HepG2 (cell line): ENCODE data around the gene SLFN14. TPM values are rescaled to one million over a fixed set of nuclear protein-coding genes. Genes with fewer than 3 reads are reported as not detected.

Source experiments
- ATAC-seq: fragments of 200-7000 bp; cut with Tn5 transposase; 3 replicates; pipeline ENCODE4 v1.9.1; 2020; ENCODE audit warnings: mild to moderate bottlenecking, moderate library complexity
- BruUV-seq: library from RNA; stranded (reverse); fragments of 400-500 nt; replicated peaks from 2 replicates; lab custom pipeline; 2021; lab: Mats Ljungman, UMichigan
- CTCF ChIA-PET: fragments of 300-600 bp; formaldehyde crosslinking; extraction: SDS; loops from one replicate; lab custom pipeline; 2021; ENCODE audit warnings: low total read pairs, inconsistent platforms, low intra/inter-chr PET ratio; lab: Yijun Ruan, JAX
- POLR2A ChIA-PET: fragments of 350-600 bp; sonication (Branson Sonifier 250); formaldehyde crosslinking; loops from one replicate; lab custom pipeline; 2020; ENCODE audit warnings: antibody characterized with exemption, inconsistent platforms; lab: Yijun Ruan, JAX
- DNase-seq: peaks from one replicate; pipeline ENCODE4 v3.0.0-alpha.2; 2015; ENCODE audit warnings: low spot score
- FAIRE-seq: peaks from 3 replicates; lab custom pipeline; 2011; peaks lifted over from hg19 to GRCh38; lab: Jason Lieb, UNC
- H2AFZ ChIP-seq: one replicate; pipeline ENCODE4 v1.6.1; 2011; ENCODE audit warnings: low read length, inconsistent platforms
- H3K27ac ChIP-seq: fragments of 300-600 bp; 3 replicates; pipeline ENCODE4 v1.8.0; 2011; ENCODE audit warnings: mixed run types, mild to moderate bottlenecking, mixed read lengths, low read length, inconsistent platforms; ENCODE audit not compliant: insufficient read depth; ENCODE audit errors: extremely low read length
- H3K27me3 ChIP-seq, 2 experiments: fragments of 200-600 bp in 1 of 2; 2 replicates in 1 of 2; 3 replicates in 1 of 2; pipeline versions ENCODE4 v1.6.0 to v1.8.0; 2011; ENCODE audit warnings: low read length in 2 of 2, mild to moderate bottlenecking in 2 of 2, moderate library complexity in 2 of 2, inconsistent platforms in 1 of 2; ENCODE audit not compliant: insufficient read depth in 2 of 2, control insufficient read depth in 1 of 2
- H3K36me3 ChIP-seq, 2 experiments: fragments of 200-600 bp in 1 of 2; replicated peaks in 1 of 2; 2 replicates in 1 of 2; 3 replicates in 1 of 2; pipeline versions ENCODE4 v1.5.1 to v1.8.0; 2011; ENCODE audit warnings: low read length in 2 of 2, inconsistent platforms in 1 of 2; ENCODE audit not compliant: insufficient read depth in 2 of 2, control insufficient read depth in 1 of 2
- H3K4me1 ChIP-seq: 2 replicates; pipeline ENCODE4 v1.5.1; 2012; ENCODE audit warnings: low read length, inconsistent platforms; ENCODE audit not compliant: insufficient read depth
- H3K4me2 ChIP-seq: 2 replicates; pipeline ENCODE4 v1.6.0; 2011; ENCODE audit warnings: low read depth, low read length, inconsistent platforms
- H3K4me3 ChIP-seq, 3 experiments: fragments of 200-600 bp in 1 of 3; sonication (generic), shearing (Covaris generic) in 1 of 3; replicated peaks in 1 of 3; 2 replicates each; pipeline ENCODE4 v1.5.1; 2011 to 2016; ENCODE audit warnings: low read length in 3 of 3, inconsistent platforms in 2 of 3, low read depth in 2 of 3, mild to moderate bottlenecking in 2 of 3, control low read depth in 1 of 3, mixed read lengths in 1 of 3; ENCODE audit not compliant: insufficient read depth in 1 of 3
- H3K79me2 ChIP-seq: one replicate; pipeline ENCODE4 v1.6.1; 2011; ENCODE audit warnings: low read length, inconsistent platforms; ENCODE audit not compliant: insufficient read depth
- H3K9ac ChIP-seq: 2 replicates; pipeline ENCODE4 v1.6.0; 2011; ENCODE audit warnings: mild to moderate bottlenecking, low read depth, low read length, inconsistent platforms; ENCODE audit not compliant: insufficient read depth
- H3K9me3 ChIP-seq: 2 replicates; pipeline ENCODE4 v1.5.1; 2012; ENCODE audit warnings: mild to moderate bottlenecking, low read length
- H4K20me1 ChIP-seq: 2 replicates; pipeline ENCODE4 v1.6.0; 2011; ENCODE audit warnings: inconsistent platforms, mild to moderate bottlenecking, low read length, moderate library complexity; ENCODE audit not compliant: insufficient read depth
- EHMT2 ChIP-seq: fragments of 200-600 bp; sonication (generic); IDR thresholded peaks from 2 replicates; pipeline ENCODE4 v1.7.0; 2017; ENCODE audit warnings: antibody characterized with exemption, low read depth, low read length, borderline replicate concordance
- HIVEP1 ChIP-seq: sonication (generic); formaldehyde crosslinking; IDR thresholded peaks from 2 replicates; pipeline ENCODE4 v1.4.0; 2020; ENCODE audit warnings: mild to moderate bottlenecking, missing genetic modification reagents
- HNF4G ChIP-seq, 2 experiments: sonication (generic) in 1 of 2; formaldehyde crosslinking in 1 of 2; IDR thresholded peaks; 2 replicates each; pipeline versions ENCODE4 v1.4.0 to v1.6.1; 2011 to 2020; ENCODE audit warnings: borderline replicate concordance in 2 of 2, low read depth in 2 of 2, mild to moderate bottlenecking in 2 of 2, low read length in 1 of 2, missing genetic modification reagents in 1 of 2, moderate library complexity in 1 of 2
- NFKBIZ ChIP-seq: IDR thresholded peaks from 2 replicates; pipeline ENCODE4 v1.6.1; 2018; ENCODE audit warnings: missing genetic modification reagents, missing compliant biosample characterization
- PAWR ChIP-seq: sonication (generic); formaldehyde crosslinking; IDR thresholded peaks from 2 replicates; pipeline ENCODE4 v1.4.0; 2020; ENCODE audit warnings: missing genetic modification reagents, mild to moderate bottlenecking, borderline replicate concordance
- PITX1 ChIP-seq: sonication (generic); formaldehyde crosslinking; IDR thresholded peaks from 2 replicates; pipeline ENCODE4 v1.5.1; 2020; ENCODE audit warnings: mild to moderate bottlenecking, missing genetic modification reagents
- RBM22 ChIP-seq: fragments of 200-400 bp; formaldehyde crosslinking; optimal IDR thresholded peaks from 2 replicates; pipeline ENCODE3; 2017; ENCODE audit warnings: mild to moderate bottlenecking, low read length, moderate library complexity
- SMAD1 ChIP-seq: sonication (generic); formaldehyde crosslinking; IDR thresholded peaks from 2 replicates; pipeline ENCODE4 v1.4.0; 2020; ENCODE audit warnings: missing genetic modification reagents, low read depth, mild to moderate bottlenecking, borderline replicate concordance
- ZNF207 ChIP-seq: fragments of 450-650 bp; IDR thresholded peaks from 2 replicates; pipeline ENCODE4 v1.6.1; 2016; ENCODE audit warnings: antibody characterized with exemption, borderline replicate concordance
- ZNF329 ChIP-seq: sonication (generic); formaldehyde crosslinking; IDR thresholded peaks from 2 replicates; pipeline ENCODE4 v1.9.0; 2021; ENCODE audit warnings: low read depth, mild to moderate bottlenecking, missing genetic modification reagents
- ZNF367 ChIP-seq: sonication (generic); formaldehyde crosslinking; IDR thresholded peaks from 2 replicates; pipeline ENCODE4 v1.4.0; 2020; ENCODE audit warnings: missing genetic modification reagents, borderline replicate concordance
- ZNF432 ChIP-seq: sonication (generic); formaldehyde crosslinking; IDR thresholded peaks from 2 replicates; pipeline ENCODE4 v1.5.0; 2020; ENCODE audit warnings: missing genetic modification reagents, mild to moderate bottlenecking, borderline replicate concordance
- ZNF589 ChIP-seq: sonication (generic); formaldehyde crosslinking; conservative IDR thresholded peaks from 2 replicates; pipeline ENCODE4 v1.8.0; 2022; ENCODE audit warnings: mild to moderate bottlenecking, moderate library complexity, missing genetic modification reagents
- ZNF7 ChIP-seq: IDR thresholded peaks from 2 replicates; pipeline ENCODE4 v1.6.1; 2016; ENCODE audit warnings: missing biosample characterization, missing genetic modification reagents
- ZNF773 ChIP-seq: sonication (generic); formaldehyde crosslinking; IDR thresholded peaks from 2 replicates; pipeline ENCODE4 v1.4.0; 2020; ENCODE audit warnings: missing genetic modification reagents, borderline replicate concordance
- ZNF776 ChIP-seq: sonication (generic); formaldehyde crosslinking; IDR thresholded peaks from 2 replicates; pipeline ENCODE4 v1.4.0; 2020; ENCODE audit warnings: mild to moderate bottlenecking, missing genetic modification reagents
- ZNF777 ChIP-seq: sonication (generic); formaldehyde crosslinking; IDR thresholded peaks from 2 replicates; pipeline ENCODE4 v1.4.0; 2020; ENCODE audit warnings: missing genetic modification reagents
- ZNF83 ChIP-seq: sonication (generic); formaldehyde crosslinking; IDR thresholded peaks from 2 replicates; pipeline ENCODE4 v1.4.0; 2020; ENCODE audit warnings: missing genetic modification reagents, mild to moderate bottlenecking, borderline replicate concordance
- ZNF839 ChIP-seq: sonication (generic); formaldehyde crosslinking; IDR thresholded peaks from 2 replicates; pipeline ENCODE4 v1.4.0; 2020; ENCODE audit warnings: missing genetic modification reagents, mild to moderate bottlenecking, borderline replicate concordance
- WGBS: methylation state at CpG from one replicate; pipeline ENCODE4 v1.1.6; 2017; ENCODE audit warnings: low lambda C conversion rate; 5-methylcytosine and 5-hydroxymethylcytosine counted together
- in situ Hi-C: cut with HindIII; loops from 2 replicates; pipeline ENCODE4 v1.10.0; 2017; ENCODE audit warnings: low pct_unique_long_range_greater_than_20kb; ENCODE audit not compliant: extremely low pct_ligation_motif_present
- intact Hi-C: fragments of 100-400 bp; cut with micrococcal nuclease; formaldehyde crosslinking; loops from one replicate; pipeline ENCODE4 v1.10.0; 2022; ENCODE audit not compliant: unreplicated experiment
- polyA plus RNA-seq, 8 experiments: library from polyadenylated mRNA; depleted of rRNA in 3 of 8; stranded (reverse) in 7 of 8; unstranded in 1 of 8; fragments of >200 nt; fragmentation: Illumina TruSeq in 4 of 8; extraction: Trizol in 4 of 8; gene quantifications; 2 replicates each; pipeline versions ENCODE4 v1.2.1 to v1.2.3, GENCODE V29; 2011 to 2016; ENCODE audit warnings: low read depth in 4 of 8, missing spikeins in 1 of 8, mixed read lengths in 1 of 8; ENCODE audit not compliant: insufficient read depth in 1 of 8
- total RNA-seq, 5 experiments: library from RNA; depleted of rRNA; stranded (reverse); fragments of >200 nt; fragmentation: Illumina TruSeq; extraction: Trizol; gene quantifications; 2 replicates each; pipeline ENCODE4 v1.2.3, GENCODE V29; 2016; ENCODE audit warnings: low read depth in 1 of 5
- TF ChIP-seq, protein P1 (sequence below): sonication (generic); formaldehyde crosslinking; conservative IDR thresholded peaks from 2 replicates; pipeline ENCODE4 v1.8.0; 2022; ENCODE audit warnings: low read depth, missing genetic modification reagents

The SLFN14 gene
- total and polyA plus RNA-seq, 2 of the 13 experiments (the other 11 are each of a cell fraction or from before 2014, with no cell fraction given): not detected

DNA sequence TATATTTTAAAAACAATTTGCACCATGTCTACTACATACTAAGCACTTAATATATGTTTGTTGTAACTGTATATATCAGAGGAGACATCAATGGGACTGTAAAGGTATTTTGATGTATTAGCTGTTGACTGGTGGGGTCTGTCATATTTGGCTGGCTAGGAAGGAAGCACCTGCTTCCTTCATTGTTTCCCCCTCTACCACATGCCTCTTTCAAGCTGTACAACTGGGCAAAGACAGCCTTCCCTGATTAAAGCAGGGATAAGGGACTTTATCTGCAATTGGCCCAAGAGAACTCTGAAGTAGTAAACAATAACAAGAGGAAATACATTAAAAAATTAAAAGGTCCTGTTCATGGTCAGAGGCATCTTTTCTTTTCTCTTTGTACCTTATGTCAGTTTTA, 17.6 kb downstream of the SLFN14 start (continued):
- TF ChIP-seq, protein P1, sequence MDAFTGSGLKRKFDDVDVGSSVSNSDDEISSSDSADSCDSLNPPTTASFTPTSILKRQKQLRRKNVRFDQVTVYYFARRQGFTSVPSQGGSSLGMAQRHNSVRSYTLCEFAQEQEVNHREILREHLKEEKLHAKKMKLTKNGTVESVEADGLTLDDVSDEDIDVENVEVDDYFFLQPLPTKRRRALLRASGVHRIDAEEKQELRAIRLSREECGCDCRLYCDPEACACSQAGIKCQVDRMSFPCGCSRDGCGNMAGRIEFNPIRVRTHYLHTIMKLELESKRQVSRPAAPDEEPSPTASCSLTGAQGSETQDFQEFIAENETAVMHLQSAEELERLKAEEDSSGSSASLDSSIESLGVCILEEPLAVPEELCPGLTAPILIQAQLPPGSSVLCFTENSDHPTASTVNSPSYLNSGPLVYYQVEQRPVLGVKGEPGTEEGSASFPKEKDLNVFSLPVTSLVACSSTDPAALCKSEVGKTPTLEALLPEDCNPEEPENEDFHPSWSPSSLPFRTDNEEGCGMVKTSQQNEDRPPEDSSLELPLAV: no peak
- TF ChIP-seq PITX1 (CRISPR knock-in tag) (no peak), HNF4G (IDR thresholded peaks at IDR 0.05; ENCODE audit: borderline replicate concordance, low read depth, low read length) (no peak), HNF4G (CRISPR knock-in tag; IDR thresholded peaks at IDR 0.05; ENCODE audit: borderline replicate concordance, low read depth) (no peak), ZNF7 (CRISPR knock-in tag) (no peak), ZNF329 (CRISPR knock-in tag) (no peak), ZNF589 (no peak)

DNA sequence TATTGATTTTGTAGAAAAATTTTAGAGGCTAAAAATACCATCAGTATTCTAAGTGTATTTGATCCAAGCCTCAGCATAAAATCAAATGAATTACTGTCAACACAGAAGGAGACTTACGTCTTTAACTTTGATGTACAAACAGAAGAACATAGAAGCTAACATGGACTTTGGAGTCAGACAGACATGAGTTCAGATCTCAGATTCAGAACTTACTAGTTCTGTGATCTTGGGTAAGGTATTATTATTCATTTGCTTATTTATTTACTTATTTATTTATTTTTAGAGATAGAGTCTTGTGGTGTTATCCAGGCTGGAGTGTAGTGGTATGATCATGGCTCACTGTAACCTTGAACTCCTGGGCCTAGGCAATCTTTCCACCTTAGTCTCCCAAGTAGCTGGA, 19.2 kb downstream of the SLFN14 start:
- peak overlapping the region in 1 of 3 experiments; percentile 42; a peak in 1 of 6 replicates for H3K4me3 ChIP-seq
- no peaks in the 10 kb centered on the region for H4K20me1 ChIP-seq
- H3K79me2 ChIP-seq: no peaks in the 10 kb centered on the region
- intact Hi-C loops (no loop called here), in situ Hi-C loops (loop anchor here (25.0 kb wide), 1 partner anchor 1129 kb away; no protein-coding TSS in a partner anchor)
- no peak overlapping the region for H3K9ac ChIP-seq
- TF ChIP-seq EHMT2 (no peak), NFKBIZ (CRISPR knock-in tag) (no peak), ZNF432 (CRISPR knock-in tag) (no peak), RBM22 (no peak), ZNF839 (no peak), ZNF207 (no peak), SMAD1 (CRISPR knock-in tag) (no peak), PAWR (no peak), ZNF776 (no peak), ZNF773 (CRISPR knock-in tag) (no peak), ZNF83 (CRISPR knock-in tag) (no peak), ZNF777 (CRISPR knock-in tag) (no peak), ZNF367 (CRISPR knock-in tag) (no peak), HIVEP1 (CRISPR knock-in tag) (no peak)
- BruUV-seq: no TSS peak
- H3K27ac ChIP-seq: no peak overlapping the region
- H3K4me1 ChIP-seq: no peaks in the 10 kb centered on the region
- no peaks in the 10 kb centered on the region for H3K36me3 ChIP-seq
- ChIA-PET POLR2A (no interaction called here), CTCF (no interaction called here)
- H3K4me2 ChIP-seq: peak overlapping the region; percentile 74
- ATAC-seq: no peak
- no peaks in the 10 kb centered on the region for H3K9me3 ChIP-seq
- WGBS: 0% methylated on average over 1 of the region's 1 CpG
- H3K27me3 ChIP-seq: 0 out of 5 replicates have a peak, but pooled peaks cover 0 to 3% of the 10 kb centered on the region in 2 experiments
- DNase-seq: no peak
- no peak for FAIRE-seq
- no peak overlapping the region for H2AFZ ChIP-seq
